Dedifferentiated amniotic fluid mesenchymal stem cell (primary cell): ENCODE results near the gene BUD23.
"Not testable (repeated sequence)": the region's sequence is repeated elsewhere in the genome, so short reads cannot be mapped to it uniquely, and the experiment has no call there.

Source experiments
- DNase-seq: peaks from one replicate; pipeline ENCODE4 v3.0.0-alpha.2; 2016; ENCODE audit errors: extremely low spot score

The BUD23 gene

DNA sequence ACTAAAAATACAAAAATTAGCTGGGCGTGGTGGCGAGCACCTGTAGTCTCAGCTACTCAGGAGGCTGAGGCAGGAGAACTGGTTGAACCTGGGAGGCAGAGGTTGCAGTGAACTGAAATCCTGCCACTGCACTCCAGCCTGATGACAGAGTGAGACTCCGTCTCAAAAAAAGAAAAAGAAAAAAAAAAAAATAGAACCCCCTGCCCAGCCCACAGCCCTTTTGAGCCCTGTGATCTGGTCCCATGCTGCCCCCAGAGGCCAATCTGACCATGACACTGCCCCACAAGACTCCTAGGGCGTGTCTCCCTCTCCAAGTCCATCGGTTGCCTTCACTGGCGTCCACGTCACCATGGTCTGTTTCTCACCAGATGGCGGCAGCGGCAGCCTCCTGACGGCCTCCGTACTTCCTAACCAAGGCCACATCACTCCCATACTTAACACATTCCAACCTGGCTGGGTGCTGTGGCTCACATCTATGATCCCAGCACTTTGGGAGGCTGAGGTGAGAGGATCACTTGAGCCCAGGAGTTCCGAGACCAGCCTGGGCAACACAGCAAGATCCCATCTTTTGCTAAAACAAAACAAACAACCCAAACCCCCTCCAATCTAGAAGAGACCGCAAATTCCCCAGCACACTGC, 18.1 kb downstream of the BUD23 start:
- DNase-seq, result no peak

DNA sequence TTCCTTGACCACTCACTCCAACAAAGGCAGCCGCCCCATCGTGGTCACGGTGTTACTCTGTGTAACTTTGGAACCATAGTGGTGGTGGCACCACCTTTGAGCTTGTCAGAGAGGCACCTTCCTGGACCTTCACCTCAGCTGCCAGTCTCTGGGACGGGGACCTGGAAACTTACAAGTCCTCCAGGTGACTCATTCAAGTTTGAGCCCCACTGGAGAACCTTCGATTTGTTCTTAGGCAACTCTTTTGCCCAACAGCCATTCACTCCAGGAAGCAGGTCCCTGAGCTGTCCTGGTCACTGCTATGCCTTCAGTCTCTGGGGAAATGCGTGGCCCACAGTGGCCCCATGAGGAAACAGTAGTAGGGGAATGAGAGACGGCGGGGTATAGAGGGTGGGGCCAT, 18.8 kb downstream of the BUD23 start:
- no peak for DNase-seq

DNA sequence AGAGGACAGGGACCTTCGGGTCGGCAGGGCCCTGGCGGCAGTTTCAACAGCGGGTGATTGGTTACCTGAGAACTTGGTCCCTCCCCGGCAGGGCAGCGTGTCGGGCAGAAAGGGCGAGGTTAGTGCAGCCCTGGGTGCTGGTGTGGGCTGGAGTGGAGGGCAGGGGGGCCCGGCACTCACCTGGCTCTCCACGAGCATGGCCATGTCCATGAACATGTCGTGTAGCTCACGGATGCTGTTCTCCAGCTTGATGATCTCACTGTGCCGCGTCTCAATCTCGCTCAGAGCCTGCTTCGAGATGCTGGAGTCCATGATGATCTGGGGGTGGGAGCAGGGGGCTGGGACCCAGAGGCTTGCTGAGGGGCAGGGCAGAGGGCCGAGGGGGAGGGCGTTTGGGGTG, 19.3 kb downstream of the BUD23 start:
- DNase-seq, result no peak

DNA sequence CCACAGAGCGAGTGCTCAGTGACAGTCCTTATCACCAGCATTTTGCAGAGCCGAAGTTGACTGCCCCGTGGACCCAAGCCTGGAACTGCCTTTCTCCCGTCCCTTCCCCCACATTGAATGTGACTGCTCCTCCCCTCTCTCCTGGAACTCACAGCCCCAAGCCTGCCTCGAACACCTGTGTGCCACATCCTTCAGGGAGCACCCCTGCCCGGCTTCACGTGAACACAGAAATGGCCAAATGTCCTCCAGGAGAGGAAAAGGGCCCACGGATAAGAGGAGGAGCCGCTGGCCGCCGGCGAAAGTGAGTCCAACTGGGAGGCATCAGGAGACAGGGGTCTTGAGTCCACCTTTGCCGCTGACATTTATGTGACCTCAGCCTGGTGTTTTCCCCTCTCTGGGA, 19.8 kb downstream of the BUD23 start:
- DNase-seq, result no peak

DNA sequence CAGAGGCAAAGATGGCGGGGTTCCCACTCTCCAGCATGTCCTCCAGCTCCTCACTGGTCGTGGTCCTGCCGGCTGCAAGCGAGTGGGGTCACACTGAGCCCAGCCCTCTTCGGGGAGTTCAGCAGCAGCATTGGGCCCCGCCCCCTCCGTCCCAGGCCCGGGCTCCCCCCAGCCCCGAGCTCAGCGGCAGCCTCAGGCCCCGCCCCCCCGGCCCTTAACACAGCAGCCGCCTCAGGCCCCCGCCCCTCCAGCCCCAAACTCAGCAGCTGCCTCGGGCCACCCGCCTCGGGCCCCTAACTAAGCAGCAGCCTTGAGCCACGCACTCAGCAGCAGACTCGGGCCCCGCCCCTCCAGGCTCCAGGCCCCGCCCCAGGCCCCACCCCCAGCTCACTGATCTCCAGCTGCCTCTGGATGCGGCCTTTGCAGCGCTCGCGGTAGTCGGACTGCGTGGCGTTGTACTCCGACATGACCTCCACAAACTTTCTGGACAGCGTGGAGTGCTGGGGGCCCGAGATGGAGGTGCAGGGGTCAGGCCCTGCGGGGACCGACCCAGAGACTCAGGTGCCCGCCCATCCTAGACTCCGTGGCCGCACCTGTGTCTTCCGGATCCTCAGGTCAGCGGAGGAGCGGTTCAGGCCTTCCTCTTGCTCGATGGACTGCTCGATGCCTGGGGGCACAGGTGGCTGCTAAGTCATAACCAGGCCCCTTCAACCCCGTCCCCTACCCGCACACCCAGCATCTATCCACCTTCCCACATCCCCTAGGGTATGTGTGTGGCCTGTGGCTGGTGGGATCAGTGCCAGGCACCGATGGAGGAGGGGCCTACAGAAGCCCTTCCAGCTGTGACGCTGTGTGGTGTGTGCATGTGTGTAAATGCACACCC, 20.6 kb downstream of the BUD23 start:
- no peak for DNase-seq

DNA sequence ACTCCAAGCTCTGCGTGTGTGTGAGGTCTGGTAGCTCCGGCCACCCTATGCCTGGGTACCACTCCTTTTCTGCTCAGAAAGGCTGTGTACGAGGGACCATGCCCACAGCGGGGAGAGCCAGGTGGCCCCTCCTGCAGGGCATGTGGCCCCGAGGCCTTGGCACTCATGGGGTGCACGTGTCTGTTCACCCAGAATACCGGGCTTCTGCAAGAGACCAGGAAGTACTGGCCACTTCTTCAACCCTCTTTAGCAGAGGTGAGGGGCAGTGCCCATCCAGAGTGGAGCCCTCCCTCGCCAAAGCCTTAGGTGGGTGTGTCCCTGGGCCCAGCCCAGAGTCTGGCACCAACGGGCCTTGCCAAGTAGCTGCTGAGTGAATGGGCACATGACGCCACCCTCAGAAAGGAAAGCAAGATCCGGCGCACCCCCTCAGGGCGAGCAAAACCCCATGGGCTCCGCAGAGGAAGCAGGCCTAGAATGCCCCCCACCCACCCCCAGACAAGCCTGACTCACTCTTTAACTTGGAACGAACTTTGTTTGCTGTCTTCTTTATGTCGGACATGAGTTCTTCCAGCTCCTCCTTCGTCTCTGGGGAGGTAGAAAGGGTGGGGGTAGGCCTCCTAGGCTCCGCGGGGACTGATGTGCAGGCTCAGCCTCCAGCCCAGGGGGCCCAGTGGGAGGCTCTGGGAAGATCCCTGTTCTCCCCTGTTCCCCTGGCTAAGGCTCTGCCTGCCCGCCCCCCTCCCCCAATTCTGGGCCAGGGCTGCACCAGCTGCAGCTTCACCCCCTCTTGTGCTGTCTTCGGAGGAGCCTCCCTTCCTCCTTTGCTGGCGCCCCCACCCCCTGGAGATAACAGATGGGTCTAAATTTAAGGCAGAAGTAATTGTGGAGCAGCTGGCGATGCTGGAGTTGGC, 21.5 kb downstream of the BUD23 start:
- DNase-seq, result no peak

DNA sequence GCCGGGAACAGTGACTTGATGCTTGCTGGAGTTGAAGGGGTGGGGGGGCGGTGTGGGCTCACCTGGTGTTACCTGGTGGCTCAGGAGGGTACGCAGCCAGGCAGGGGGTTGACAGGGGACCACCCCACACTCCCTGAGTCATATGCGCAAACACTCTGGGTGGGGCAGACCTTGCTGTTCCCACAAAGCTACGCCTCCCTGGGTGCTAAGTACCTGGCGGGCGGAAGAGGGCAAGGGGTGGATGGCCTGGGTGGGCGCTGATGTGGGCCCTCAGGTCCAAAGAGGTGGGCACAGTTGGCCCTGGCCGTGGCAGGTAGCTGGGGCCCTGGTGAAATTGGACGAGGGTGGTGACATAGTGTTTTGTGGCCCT, 22.1 kb downstream of the BUD23 start:
- no peak for DNase-seq

DNA sequence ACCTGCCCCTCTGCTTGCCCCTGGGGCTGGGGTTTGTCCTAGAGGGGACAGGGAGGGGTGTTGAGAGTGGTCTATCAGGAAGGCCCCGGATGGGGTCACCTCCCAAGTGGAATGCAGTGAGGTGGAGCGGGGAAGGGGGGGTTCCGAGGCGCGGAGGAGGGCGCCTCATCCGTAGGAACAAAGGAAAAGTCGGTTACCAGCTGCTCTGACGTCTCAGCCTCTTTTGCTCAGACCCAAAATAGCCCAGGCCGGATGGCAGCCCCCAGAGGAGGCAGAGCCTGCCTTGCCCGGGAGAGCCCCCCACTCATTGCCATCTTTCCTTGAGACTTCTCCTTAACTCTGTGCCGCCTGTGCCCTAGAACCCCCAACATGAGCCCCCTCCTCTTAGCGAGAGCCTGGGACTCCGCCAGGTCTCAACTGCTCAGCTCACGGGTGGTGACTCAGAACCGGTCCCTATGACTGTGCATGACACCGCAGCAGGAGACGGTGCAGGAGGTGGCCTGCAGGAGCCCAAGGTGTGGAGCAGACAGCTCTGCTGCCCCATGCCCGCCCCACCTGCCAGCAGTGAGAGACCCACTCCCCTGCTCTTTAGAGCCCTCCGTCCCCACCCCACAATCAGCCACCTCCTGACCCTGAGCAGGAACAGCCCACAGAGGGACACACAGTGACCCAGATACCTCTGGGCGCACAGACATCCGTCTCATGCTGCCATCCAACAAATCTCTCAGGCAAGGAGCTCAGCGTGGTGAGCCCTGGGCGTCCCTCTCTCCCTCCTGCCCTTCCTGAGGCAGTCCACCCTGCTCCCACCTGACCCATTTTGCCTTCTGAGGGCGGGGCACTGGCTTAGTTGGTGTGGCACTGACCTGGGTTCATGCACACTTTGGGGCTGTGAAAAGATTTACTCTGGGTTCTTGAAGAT, 23.0 kb downstream of the BUD23 start:
- DNase-seq, result no peak

DNA sequence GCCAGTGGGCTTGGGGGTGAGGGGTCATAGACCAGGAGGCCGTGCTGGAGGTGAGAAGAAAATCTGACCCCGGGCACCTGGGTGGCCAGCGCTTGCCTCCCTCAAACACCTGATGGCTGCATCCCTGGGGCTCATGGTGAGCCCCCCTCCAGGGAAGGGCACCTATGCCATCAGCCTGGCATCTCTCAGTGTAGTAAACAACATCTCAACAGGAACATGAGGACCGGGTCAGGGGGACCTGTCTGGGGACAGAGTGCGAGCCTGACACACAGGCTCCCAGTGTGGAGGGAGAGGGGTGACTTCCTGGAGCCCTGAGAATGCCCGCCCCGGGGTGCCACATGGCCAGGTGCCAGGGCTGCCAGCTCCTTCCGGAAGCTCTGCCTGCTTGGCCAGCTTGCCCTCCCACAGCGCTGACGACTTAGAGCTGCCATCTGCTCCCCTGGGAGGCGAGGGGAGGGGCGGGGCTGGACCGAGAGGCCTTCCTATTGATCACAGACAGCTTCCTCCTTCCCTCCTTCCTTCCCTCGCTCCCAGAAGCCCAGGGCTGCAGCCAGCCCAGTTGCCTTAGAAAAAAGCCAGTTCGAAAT, 23.7 kb downstream of the BUD23 start:
- DNase-seq, result no peak

DNA sequence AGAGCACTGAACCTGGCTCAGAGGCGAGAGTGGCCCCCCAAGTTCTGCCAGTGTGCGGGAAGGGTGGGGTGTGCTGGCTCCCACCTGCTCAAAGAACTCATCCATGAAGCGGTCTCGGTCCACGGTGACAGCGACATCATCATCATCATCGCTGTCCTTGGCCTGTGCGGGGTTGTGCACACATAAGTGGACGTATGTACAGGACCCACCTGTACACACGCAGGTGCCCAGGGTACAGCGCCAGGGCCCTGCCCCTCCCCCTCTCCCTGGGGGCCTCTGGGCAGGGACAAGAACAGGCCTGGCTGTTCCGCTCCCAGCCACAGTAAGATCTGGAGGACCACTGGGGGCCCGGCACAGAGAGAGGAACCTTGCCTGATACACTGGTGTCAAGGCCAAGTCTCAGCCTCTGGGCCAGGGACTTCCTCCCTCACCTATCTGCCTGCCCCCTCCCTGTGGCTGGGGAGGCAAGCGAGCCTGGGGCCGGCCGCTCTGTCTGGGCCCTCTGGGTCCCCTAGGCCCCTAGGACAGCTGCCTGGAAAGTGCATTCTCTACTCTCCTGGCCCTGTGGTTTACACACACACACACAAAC, 25.7 kb downstream of the BUD23 start:
- DNase-seq, result no peak

DNA sequence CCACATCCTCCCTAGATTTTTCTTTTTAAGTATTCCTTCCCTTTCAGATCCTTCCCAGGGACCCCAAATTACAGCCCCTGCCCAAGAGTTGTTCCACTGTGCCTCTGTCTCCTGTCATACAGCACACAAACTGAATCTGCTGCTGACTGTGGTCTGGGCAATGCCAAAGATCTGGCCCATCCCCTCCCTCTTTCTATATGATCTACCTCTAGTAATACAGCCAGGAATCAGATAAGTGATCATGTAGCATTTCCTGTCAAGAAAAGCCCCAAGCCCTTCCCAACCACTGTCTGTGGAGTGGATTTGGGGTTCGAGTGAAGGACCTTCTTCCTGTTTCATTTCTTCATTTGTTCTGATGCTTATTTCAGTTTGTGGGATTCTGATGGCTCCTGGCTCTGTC, 29.4 kb downstream of the BUD23 start:
- no peak for DNase-seq

DNA sequence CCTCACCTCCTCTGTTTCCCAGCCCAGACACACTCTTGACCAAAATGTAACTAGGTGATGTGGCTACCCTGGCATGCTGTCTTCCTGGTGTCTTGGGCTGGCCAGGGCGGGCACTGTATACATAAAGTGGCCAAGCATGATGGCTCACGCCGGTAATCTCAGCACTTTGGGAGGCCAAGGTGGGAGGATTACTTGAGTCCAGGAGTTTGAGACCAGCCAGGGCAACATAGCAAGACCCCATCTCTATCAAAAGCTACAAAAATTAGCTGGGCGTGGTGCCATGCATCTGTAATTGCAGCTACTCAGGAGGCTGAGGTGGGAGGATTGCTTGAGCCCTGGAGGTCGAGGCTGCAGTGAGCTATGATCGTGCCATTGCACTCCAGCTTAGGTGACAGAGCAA, 29.9 kb downstream of the BUD23 start:
- DNase-seq, result not testable (repeated sequence)

DNA sequence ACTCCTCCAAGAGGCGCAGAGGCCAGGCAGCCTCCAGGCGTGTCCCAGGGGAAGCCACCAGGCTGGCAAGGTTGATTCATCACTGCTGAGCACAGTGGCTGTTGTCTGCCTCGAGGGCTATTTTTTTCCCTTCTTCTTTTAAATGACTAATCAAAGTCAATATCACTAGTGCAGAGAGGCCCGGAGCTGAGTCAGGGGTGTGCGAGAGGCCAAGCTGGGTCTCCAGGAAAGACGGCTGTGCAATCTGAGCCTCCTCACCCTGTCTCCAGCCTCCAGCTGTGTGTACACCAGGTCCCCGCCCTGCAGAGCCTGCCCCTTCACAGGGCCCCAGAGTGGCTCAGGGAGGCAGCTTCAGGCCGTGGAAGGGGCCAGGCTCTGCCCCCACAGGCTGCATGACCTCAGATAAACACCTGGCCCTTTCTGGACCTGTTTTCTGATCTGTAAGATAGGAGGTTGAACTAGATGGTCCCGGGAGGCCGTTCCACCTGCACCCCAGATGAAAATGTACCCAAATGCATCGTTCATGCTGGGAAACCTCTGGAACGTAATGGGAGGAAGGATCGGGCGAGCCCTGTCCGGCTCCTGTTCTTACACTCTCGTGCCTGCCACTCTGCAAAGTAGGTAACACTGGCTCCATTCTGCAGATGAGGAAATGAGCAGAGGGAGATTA, 32.4 kb downstream of the BUD23 start:
- DNase-seq, result peak; percentile 93

DNA sequence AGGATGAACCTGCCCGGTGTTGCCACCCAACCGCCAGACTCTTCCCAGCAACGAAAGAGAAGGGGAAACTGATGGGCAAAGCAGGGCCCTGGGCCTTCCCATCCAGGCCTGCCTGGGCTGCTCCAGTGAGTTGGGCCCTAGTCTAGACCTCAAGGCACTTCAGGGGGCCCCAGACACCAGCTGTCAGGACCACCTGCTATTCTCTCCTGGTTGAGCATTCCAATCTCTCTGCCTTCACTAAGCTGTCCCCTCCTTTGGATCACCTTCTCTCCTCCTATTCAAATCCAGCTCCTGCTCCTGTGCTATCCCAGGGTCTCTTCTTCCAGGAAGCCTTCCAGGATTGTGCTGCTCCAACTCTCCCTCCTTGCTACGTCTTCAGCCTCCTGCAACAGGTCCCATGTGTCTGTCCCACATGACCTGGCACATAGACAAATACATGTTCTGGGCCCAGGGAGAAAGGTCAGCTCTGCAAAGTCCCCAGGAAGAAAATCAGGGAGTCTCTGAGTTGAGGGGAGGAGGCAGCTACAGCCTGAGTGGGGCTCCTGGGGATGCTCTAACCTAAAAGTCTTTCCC, 33.0 kb downstream of the BUD23 start:
- DNase-seq, result no peak

DNA sequence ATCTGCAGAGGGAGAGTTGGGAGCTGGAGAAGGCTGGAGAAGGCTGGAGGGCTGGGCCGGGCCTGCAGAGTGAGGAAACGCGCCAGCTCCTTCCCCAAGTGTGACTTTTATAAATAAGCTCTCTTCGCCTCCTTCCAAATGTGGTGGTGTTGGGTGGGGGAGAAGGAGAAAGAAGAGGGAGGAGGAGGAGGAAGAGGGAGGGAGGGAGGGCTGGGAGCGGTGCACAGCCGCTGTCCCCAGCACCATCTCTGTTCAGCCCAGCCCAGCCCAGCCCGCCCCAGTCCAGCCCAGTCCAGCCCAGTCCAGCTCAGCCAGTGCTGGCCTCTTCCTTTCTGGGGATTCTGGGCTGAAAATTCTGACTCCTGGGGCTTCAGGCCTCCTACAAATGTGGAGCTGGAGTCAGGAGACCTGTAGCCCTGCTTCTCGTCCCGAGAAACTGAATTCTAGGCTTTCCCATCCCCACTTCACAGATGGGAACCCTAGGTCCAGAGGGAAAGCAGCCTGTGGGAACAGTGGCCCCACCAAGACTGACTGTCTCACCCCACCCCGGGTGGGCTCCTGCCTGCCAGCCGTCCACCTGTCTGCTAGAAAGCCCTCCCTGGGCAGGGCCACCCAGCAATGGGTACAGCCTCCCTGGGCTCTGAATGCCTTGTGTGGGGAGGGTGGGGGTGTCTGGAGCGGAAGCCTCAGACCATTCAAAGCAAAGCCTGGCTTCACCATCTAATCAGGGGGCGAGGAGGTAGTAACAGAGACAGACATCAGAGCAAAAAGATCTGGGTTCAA, 33.8 kb downstream of the BUD23 start:
- no peak for DNase-seq

DNA sequence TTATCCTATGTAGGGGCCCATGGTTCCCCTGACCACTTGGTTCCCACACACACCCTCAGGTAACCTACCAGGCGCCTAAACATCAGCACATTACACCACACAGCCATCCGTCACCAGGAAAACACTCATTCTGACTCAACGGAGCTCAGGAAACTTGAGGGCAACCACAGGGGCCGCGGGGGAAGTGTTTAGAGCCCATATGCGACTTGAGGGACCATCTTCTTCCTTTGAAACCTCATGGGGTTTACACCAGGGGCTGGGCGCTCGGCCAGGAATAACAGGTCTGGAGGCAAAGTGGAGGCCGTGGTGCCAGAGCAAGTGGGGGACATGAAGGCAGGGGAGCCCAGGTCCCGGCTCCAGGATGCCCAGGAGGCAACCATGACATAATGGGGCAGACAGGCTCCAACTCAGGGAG, 34.6 kb downstream of the BUD23 start:
- DNase-seq, result peak; percentile 49

DNA sequence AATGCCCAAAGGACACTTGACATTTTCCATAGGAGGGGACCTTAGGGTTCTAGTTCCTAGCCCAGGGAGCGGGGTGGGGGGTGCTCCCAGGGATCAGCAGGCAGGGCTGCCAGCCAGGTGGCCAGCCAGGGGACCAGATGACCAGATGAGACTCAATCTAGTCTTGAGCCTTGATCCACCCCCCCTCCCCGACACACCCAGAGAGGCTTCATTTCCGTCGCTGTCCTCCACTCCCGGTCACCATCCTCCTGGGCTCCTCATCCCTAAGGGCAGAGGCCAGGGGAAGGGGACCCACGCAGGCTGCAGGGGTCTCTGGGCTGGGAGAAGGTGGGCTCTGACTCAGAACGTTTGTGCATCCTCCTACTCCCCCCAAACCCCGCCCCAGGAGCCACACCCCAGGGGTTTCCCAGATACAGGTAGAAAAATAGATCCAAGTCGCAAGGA, 35.1 kb downstream of the BUD23 start:
- no peak for DNase-seq

DNA sequence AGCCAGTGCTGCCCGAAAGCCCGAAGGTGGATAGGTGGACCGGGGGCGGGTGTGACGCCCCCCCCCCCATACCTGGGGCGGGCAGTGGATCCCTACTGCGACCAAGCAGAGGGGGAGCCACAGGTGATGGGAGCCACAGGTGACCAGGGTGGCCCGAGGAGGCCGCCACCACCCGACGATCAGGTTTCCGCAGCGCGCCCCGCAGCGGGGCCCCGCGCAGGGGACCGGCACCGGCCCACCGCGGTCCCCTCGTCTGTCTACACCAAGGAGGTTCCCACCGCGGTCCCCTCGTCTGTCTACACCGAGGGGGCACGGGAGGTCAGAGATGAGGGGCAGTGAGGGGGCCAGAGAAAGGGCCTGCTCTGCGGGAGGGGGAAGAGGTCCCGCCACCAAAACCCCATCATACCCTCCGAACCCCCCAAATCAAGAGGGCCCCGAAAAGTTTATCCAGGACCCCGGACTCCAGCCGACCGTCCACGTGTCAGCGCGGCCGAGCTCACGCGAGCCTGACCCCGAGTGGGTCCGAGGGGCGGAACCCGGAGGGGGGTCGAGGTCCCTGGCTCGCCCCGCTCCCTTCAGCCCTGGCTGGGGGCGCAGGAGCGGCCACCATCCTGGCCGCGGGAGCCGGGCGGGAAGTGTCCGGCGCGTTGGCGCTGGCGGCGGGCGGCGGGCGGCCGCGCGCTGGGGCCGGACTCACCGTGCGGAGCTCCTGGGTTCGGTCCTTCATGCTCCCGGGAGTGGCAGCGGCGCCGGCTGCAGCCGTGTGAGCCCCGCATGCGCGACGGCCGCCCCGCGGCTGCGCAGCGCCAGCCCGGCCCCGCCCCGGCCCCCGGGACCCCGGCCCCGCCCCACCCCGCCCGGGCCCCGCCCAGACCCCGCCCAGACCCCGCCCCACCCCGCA, 35.8 kb downstream of the BUD23 start, which contains the start of gene STX1A:
Gene STX1A, minus strand, starts transcription at position 765 of the 901 bp plus-strand sequence. Its CDS starts 38 bp downstream, at position 727.
- peak; percentile 57 for DNase-seq
